Lung (tissue), 12 donors: ENCODE measurements around the gene PMEPA1. TPM values are rescaled to one million over a fixed set of nuclear protein-coding genes. Genes with fewer than 3 reads are reported as not detected.

Experiments used
- ATAC-seq: fragments of 200-7000 bp; cut with Tn5 transposase; one replicate; pipeline ENCODE4 v1.9.1; 2020; ENCODE audit warnings: moderate number of reproducible peaks; ENCODE audit not compliant: insufficient read depth, low FRiP score
- DNase-seq, 3 donors: peaks; one replicate each; pipeline ENCODE4 v3.0.0-alpha.2; 2013 to 2017
- H3K27ac ChIP-seq, 2 donors: one replicate each; pipeline ENCODE4 v1.5.1; 2013; ENCODE audit warnings: mild to moderate bottlenecking in 2 of 2, moderate library complexity in 2 of 2, control low read depth in 1 of 2, inconsistent platforms in 1 of 2, low read depth in 1 of 2, low read length in 1 of 2
- H3K27me3 ChIP-seq, 3 donors: one replicate each; pipeline ENCODE4 v1.5.1; 2013; ENCODE audit warnings: low read length in 2 of 3; ENCODE audit not compliant: control insufficient read depth in 3 of 3, insufficient read depth in 3 of 3
- H3K36me3 ChIP-seq, 4 donors: one replicate each; pipeline ENCODE4 v1.5.1; 2013; ENCODE audit warnings: low read length in 4 of 4, mild to moderate bottlenecking in 1 of 4, moderate library complexity in 1 of 4; ENCODE audit not compliant: control insufficient read depth in 4 of 4, insufficient read depth in 4 of 4
- H3K4me1 ChIP-seq, 5 donors: one replicate each; pipeline ENCODE4 v1.5.1; 2013; ENCODE audit warnings: low read length in 5 of 5, mild to moderate bottlenecking in 2 of 5, moderate library complexity in 1 of 5; ENCODE audit not compliant: control insufficient read depth in 5 of 5, insufficient read depth in 5 of 5
- H3K4me3 ChIP-seq: one replicate; pipeline ENCODE4 v1.5.1; 2013; ENCODE audit warnings: mild to moderate bottlenecking, control low read depth, moderate library complexity
- H3K9ac ChIP-seq, 2 donors: one replicate each; pipeline ENCODE4 v1.5.1; 2013; ENCODE audit warnings: low read length in 2 of 2, control low read depth in 1 of 2; ENCODE audit not compliant: insufficient read depth in 1 of 2
- H3K9me3 ChIP-seq, 4 donors: one replicate each; pipeline ENCODE4 v1.5.1; 2013; ENCODE audit warnings: low read length in 3 of 4, mild to moderate bottlenecking in 1 of 4, moderate library complexity in 1 of 4; ENCODE audit not compliant: control insufficient read depth in 4 of 4, insufficient read depth in 3 of 4
- CTCF ChIP-seq: IDR thresholded peaks from 2 replicates; pipeline ENCODE4 v1.5.1; 2012; ENCODE audit warnings: mild to moderate bottlenecking; ENCODE audit errors: control extremely low read depth, extremely low read depth
- WGBS, 2 donors: extraction: QIAGEN DNeasy Blood & Tissue Kit; methylation state at CpG; one replicate each; pipeline ENCODE4 v1.1.7; 2013; 5-methylcytosine and 5-hydroxymethylcytosine counted together
- polyA plus RNA-seq, 2 donors: library from polyadenylated mRNA; stranded (reverse); fragments of 200-250 nt; gene quantifications; one replicate each; pipeline ENCODE4 v1.2.1, GENCODE V29; 2013
- total RNA-seq, 2 donors: library from RNA; depleted of rRNA in 1 of 2; stranded (reverse); fragments of >200 nt in 1 of 2; gene quantifications; one replicate each; pipeline ENCODE4 v1.2.1, GENCODE V29; 2014 to 2021
- donor health status: control.
- donor health status: control.
- donor health status: Bipolar disorder and iron deficiency.
- donor health status: healthy.
- donor health status: DM: yes; HTN: yes; CAD: no.

The PMEPA1 gene
- total and polyA plus RNA-seq, 4 donors = 10.0 to 44.0 (median 23.9) TPM

DNA sequence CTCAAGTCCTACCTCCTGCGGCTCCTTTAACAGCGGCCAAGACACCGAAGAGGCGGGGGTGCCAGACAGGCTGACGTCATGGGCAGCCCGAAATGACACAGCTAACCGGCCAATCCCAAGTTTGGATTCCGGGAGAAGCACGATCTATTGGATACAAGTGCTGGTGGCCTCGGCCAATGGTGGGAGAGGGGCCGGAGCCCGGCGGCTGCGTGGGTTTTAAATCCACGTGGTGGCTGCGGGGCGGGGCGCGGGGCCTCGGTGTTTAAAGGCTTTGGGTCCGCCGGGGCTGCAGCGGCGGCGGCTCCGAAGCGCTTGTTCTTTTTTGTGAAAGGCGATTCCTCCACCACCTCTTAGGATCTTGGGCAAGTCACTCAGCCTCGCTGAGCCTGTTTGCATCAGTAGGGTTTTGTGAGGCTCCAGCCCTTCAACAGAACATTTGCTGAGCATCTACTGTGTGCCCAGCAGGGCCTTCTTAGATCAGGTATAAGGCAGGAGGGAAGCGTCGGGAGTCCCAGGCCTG lies 8.7 kb upstream of the PMEPA1 start:
- Histone ChIP-seq H3K9me3 (peaks cover 0 to 2% (median 0%) of the 10 kb centered on the region in 4 donors), H3K27ac (no peak overlapping the region), H3K27me3 (no peaks in the 10 kb centered on the region), H3K4me1 (peaks cover 0 to 10% (median 5%) of the 10 kb centered on the region in 5 donors), H3K36me3 (no peaks in the 10 kb centered on the region), H3K9ac (no peak overlapping the region), H3K4me3 (no peak overlapping the region)
- peak; percentile 92 for ATAC-seq
- no peak for TF ChIP-seq CTCF
- 1% methylated on average over 30 to 31 of the region's 31 CpGs for WGBS, 2 donors
- peak; percentile 97 to 98 (median 97) for DNase-seq

DNA sequence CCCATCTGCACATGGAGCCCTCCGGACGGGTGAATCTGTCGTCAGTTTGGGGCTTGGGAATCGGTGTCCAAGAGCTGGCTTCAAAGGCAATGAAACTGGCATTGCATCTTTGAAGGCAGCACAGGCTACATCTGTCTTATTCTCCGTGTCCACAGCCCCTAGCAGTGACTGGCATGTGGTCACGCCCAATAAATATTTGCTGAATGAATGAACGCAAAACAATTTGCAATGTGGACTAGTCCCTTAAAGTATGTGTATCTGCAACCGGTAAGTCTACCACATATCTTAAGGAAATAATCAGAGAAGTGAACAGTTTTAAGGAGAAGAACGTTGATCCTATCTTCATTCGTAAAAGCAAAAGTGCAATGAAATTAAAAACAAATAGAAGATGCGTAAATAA lies 8.0 kb upstream of the PMEPA1 start:
- Histone ChIP-seq H3K27me3 (no peaks in the 10 kb centered on the region), H3K9ac (no peak overlapping the region), H3K36me3 (no peaks in the 10 kb centered on the region), H3K9me3 (peaks cover 0 to 2% (median 0%) of the 10 kb centered on the region in 4 donors), H3K27ac (peak overlapping the region in 1 of 2 donors; percentile 35), H3K4me1 (peaks cover 0 to 15% (median 7%) of the 10 kb centered on the region in 5 donors), H3K4me3 (no peak overlapping the region)
- WGBS, 2 donors = 58 to 70% methylated on average over 11 of the region's 11 CpGs
- no peak for TF ChIP-seq CTCF
- ATAC-seq = no peak
- no peak for DNase-seq

GRCh38 chr20:57716901-57717300 lies 7.1 kb upstream of the PMEPA1 start:
- Histone ChIP-seq H3K27me3 (no peaks in the 10 kb centered on the region), H3K9ac (no peak overlapping the region), H3K4me1 (peaks cover 0 to 19% (median 5%) of the 10 kb centered on the region in 5 donors), H3K27ac (peak overlapping the region in 1 of 2 donors; percentile 45), H3K4me3 (no peak overlapping the region), H3K9me3 (peaks cover 0 to 2% (median 0%) of the 10 kb centered on the region in 4 donors), H3K36me3 (no peaks in the 10 kb centered on the region)
- TF ChIP-seq CTCF = no peak
- no peak for DNase-seq
- 67 to 73% methylated on average over 3 of the region's 3 CpGs for WGBS, 2 donors
- ATAC-seq = no peak

DNA sequence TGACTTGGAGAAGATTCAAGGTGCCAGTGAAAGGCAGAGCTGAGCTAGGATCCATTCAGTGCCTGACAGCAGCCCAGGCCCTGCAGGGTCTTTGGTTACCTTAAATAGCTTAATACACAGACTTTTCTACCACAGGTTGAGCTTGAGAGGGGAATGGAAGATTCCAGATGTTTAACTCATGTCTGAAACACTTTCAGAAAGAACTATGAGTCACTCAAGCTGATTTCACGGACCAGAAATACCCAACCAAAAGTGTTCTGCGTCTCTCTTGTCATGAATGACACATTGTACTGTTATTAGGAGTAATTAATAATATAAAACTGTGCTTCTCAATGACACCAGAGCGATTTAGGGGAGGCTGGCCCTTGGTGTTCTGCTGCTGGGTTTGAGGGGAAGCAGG lies 6.4 kb upstream of the PMEPA1 start:
- peaks cover 0 to 21% (median 11%) of the 10 kb centered on the region in 5 donors for H3K4me1 ChIP-seq
- peak overlapping the region in 1 of 2 donors; percentile 45 for H3K27ac ChIP-seq

More for the DNA sequence above, 6.4 kb upstream of the PMEPA1 start:
- Histone ChIP-seq H3K36me3 (no peaks in the 10 kb centered on the region), H3K4me3 (no peak overlapping the region), H3K9me3 (peaks cover 0 to 2% (median 0%) of the 10 kb centered on the region in 4 donors), H3K27me3 (no peaks in the 10 kb centered on the region), H3K9ac (no peak overlapping the region)
- TF ChIP-seq CTCF = no peak
- ATAC-seq (no peak), DNase-seq (no peak)
- 68 to 79% methylated on average over 3 of the region's 3 CpGs for WGBS, 2 donors
